Stomach (tissue), 9 donors: Measurements from ENCODE around the gene S1PR4. TPM values are rescaled to one million over a fixed set of nuclear protein-coding genes. Genes with fewer than 3 reads are reported as not detected.
"Not testable (repeated sequence)": the region's sequence is repeated elsewhere in the genome, so short reads cannot be mapped to it uniquely, and the experiment has no call there.

Experiments
- DNase-seq, 2 donors: peaks; one replicate each; pipeline versions ENCODE4 v3.0.0 to v3.0.0-alpha.2; 2013 to 2019
- H3K27ac ChIP-seq, 5 donors: fragments of 200-600 bp in 4 of 5; sonication (generic) in 4 of 5; one replicate each; pipeline ENCODE4 v1.5.1; 2013 to 2019; ENCODE audit warnings: mild to moderate bottlenecking in 1 of 5, moderate library complexity in 1 of 5
- H3K27me3 ChIP-seq, 3 donors: fragments of 200-600 bp; sonication (generic); one replicate each; pipeline ENCODE4 v1.5.1; 2017 to 2019; ENCODE audit warnings: mixed run types in 1 of 3
- H3K36me3 ChIP-seq, 4 donors: fragments of 200-600 bp; sonication (generic); 1 replicate in 3 of 4; 2 replicates in 1 of 4; pipeline ENCODE4 v1.5.1; 2016 to 2019
- H3K4me1 ChIP-seq, 4 donors: fragments of 200-600 bp; sonication (generic); one replicate each; pipeline ENCODE4 v1.5.1; 2016 to 2019
- H3K4me3 ChIP-seq, 4 donors: fragments of 200-600 bp; sonication (generic) in 3 of 4; one replicate each; pipeline ENCODE4 v1.5.1; 2016 to 2019; ENCODE audit warnings: mild to moderate bottlenecking in 1 of 4
- H3K9me3 ChIP-seq, 4 donors: fragments of 200-600 bp; sonication (generic); one replicate each; pipeline ENCODE4 v1.5.1; 2016 to 2019
- EP300 ChIP-seq: sonication (generic); formaldehyde crosslinking; IDR thresholded peaks from one replicate; pipeline ENCODE4 v1.6.1; 2017; ENCODE audit warnings: antibody characterized with exemption
- POLR2A ChIP-seq, 4 donors: fragments of 450-650 bp; IDR thresholded peaks; one replicate each; pipeline ENCODE4 v1.6.1; 2016; ENCODE audit warnings: antibody characterized with exemption in 4 of 4, control low read depth in 2 of 4, mild to moderate bottlenecking in 1 of 4, moderate library complexity in 1 of 4
- POLR2AphosphoS5 ChIP-seq, 3 donors: sonication (generic); formaldehyde crosslinking; IDR thresholded peaks; one replicate each; pipeline ENCODE4 v1.6.1; 2016; ENCODE audit warnings: antibody characterized with exemption in 3 of 3
- WGBS, 5 donors: extraction: QIAGEN DNeasy Blood & Tissue Kit in 3 of 5; methylation state at CpG; one replicate each; pipeline versions ENCODE4 v1.1.5 to v1.1.7; 2013 to 2018; 5-methylcytosine and 5-hydroxymethylcytosine counted together
- intact Hi-C: fragments of 100-400 bp; cut with DNase I; formaldehyde crosslinking; loops from one replicate; pipeline ENCODE4 v1.15.1; 2023; ENCODE audit warnings: low total_unique reads
- polyA plus RNA-seq, 3 donors: library from polyadenylated mRNA; stranded (reverse); fragments of 200-250 nt; gene quantifications; one replicate each; pipeline ENCODE4 v1.2.3, GENCODE V29; 2013
- total RNA-seq, 5 donors: library from RNA; depleted of rRNA; stranded (reverse); fragments of >200 nt; gene quantifications; one replicate each; pipeline versions ENCODE4 v1.1.0 to v1.2.3, GENCODE V29; 2014 to 2016
- TF ChIP-seq, protein P1 (sequence below), 7 experiments: fragments of 450-650 bp in 4 of 7; fragments of 200-600 bp in 3 of 7; sonication (generic) in 3 of 7; IDR thresholded peaks; one replicate each; pipeline ENCODE4 v1.5.1; 2016 to 2019; ENCODE audit warnings: antibody characterized with exemption in 7 of 7, control low read depth in 2 of 7, mild to moderate bottlenecking in 1 of 7
- donor health status: healthy with polysubstance abuse.
- donor health status: Bipolar disorder and iron deficiency.
- donor health status: healthy.

Gene S1PR4
- total and polyA plus RNA-seq, 8 donors = 1.3 to 22.2 (median 3.4) TPM; not detected in 2

DNA sequence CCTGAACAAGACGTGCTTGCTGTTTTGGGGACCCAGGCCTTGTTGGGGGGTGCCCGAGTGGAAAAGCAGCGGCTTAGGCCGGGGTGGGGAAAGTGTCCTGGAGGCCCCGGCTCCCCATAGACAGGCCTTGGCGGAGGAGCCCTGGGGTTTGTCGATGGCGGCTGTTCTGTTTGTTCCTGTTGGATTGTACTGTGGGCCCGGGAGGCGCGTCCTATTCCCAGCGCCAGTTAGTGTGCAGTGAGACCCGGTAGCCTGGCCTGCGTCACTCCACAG lies 18.3 kb downstream of the S1PR4 start:
- no peak overlapping the region for H3K4me3 ChIP-seq
- H3K9me3 ChIP-seq = no peaks in the 10 kb centered on the region
- no peak overlapping the region for H3K27ac ChIP-seq
- no peaks in the 10 kb centered on the region for H3K27me3 ChIP-seq
- H3K36me3 ChIP-seq = peaks cover 13 to 81% (median 76%) of the 10 kb centered on the region in 4 donors
- no peaks in the 10 kb centered on the region for H3K4me1 ChIP-seq
- no peak for DNase-seq
- WGBS, 5 donors = 92 to 95% (median 94%) methylated on average over 11 to 14 of the region's 14 CpGs
- TF ChIP-seq POLR2A (IDR thresholded peaks at IDR 0.05) (no peak), EP300 (no peak), POLR2AphosphoS5 (IDR thresholded peaks at IDR 0.05) (no peak)
- TF ChIP-seq, protein P1, sequence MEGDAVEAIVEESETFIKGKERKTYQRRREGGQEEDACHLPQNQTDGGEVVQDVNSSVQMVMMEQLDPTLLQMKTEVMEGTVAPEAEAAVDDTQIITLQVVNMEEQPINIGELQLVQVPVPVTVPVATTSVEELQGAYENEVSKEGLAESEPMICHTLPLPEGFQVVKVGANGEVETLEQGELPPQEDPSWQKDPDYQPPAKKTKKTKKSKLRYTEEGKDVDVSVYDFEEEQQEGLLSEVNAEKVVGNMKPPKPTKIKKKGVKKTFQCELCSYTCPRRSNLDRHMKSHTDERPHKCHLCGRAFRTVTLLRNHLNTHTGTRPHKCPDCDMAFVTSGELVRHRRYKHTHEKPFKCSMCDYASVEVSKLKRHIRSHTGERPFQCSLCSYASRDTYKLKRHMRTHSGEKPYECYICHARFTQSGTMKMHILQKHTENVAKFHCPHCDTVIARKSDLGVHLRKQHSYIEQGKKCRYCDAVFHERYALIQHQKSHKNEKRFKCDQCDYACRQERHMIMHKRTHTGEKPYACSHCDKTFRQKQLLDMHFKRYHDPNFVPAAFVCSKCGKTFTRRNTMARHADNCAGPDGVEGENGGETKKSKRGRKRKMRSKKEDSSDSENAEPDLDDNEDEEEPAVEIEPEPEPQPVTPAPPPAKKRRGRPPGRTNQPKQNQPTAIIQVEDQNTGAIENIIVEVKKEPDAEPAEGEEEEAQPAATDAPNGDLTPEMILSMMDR (IDR thresholded peaks at IDR 0.05) = no peak
- intact Hi-C loops = no loop called here

DNA sequence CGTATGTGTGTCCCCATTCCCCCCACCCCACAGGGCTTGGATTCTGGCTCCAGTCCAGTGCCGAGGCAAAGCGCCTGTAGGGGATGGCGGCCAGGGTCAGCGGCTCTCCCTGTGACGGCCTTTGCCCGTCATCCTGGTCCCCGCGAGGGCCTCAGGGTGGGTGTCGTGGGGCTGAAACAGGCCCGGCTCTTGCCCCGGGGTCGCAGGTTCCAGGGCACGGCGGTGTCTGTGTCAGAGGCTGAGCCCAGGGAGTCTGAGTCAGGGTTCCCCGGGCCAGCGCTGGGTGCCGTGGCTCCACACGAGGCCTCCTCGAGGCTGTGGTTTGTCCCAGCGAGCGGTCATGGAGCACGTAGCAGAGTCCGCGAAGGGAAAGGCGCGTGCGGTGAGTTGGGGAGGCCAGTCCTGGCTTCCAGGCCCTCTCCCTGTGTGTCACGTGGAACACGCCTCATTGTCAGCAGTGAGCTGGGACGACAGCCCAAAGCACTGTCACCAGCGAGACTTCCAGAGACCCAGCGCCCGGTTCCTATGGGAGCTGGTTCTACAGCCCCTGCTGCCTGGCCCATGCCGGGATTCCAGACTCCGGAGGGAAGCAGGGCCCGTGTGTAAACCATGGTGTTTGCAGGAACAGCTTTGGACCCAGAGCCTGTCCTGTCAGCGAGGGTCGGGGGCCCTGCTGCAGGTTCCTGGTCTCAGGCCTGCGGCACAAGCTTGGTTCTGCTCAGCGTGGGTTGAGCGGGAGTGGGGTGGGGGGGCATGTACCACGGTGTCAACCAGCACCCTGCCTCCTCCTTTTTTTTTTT lies 20.5 kb downstream of the S1PR4 start:
- Histone ChIP-seq H3K9me3 (no peaks in the 10 kb centered on the region), H3K36me3 (peaks cover 11 to 84% (median 76%) of the 10 kb centered on the region in 4 donors), H3K4me1 (no peaks in the 10 kb centered on the region), H3K4me3 (no peak overlapping the region), H3K27ac (no peak overlapping the region), H3K27me3 (no peaks in the 10 kb centered on the region)
- intact Hi-C loops = no loop called here
- TF ChIP-seq EP300 = no peak
- WGBS, 5 donors = 91 to 95% (median 94%) methylated on average over 37 to 43 of the region's 43 CpGs
- no peak for DNase-seq

DNA sequence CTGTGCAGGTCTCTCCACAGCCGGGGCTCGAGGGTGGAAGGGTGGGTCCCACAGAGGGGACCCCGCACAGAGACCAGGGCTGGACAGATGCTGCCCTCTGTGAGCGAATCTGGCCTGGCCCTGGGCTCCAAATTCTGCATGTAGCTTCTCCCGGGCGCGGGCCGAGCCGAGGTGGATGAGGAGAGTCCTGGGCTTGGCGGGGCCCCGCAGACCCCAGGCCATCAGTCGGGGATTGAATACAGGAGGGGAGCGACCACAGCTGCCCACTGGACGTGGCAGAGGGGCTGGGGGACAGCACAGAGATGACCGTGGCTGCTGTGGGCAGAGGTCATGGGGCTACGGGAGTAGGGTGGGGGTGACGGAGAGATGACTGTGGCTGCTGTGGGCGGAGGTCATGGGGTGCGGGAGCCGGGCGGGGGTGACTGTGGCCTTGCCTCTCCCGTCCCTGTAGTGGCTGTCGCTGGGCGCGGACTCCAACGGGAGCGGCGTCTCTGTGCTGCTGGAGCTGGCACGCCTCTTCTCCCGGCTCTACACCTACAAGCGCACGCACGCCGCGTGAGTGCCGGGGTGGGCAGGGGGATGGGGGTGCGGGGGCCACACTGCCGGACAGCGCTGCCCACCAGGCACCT lies 22.6 kb downstream of the S1PR4 start:
- Histone ChIP-seq H3K27ac (no peak overlapping the region), H3K9me3 (no peaks in the 10 kb centered on the region), H3K36me3 (peaks cover 20 to 90% (median 83%) of the 10 kb centered on the region in 4 donors), H3K4me3 (no peak overlapping the region), H3K4me1 (no peaks in the 10 kb centered on the region), H3K27me3 (no peaks in the 10 kb centered on the region)
- 94 to 96% (median 95%) methylated on average over 27 to 39 of the region's 39 CpGs for WGBS, 5 donors
- no peak for DNase-seq
- no peak for TF ChIP-seq POLR2A (IDR thresholded peaks at IDR 0.05)
- no peak for TF ChIP-seq POLR2AphosphoS5 (IDR thresholded peaks at IDR 0.05)
- TF ChIP-seq EP300 = no peak
- TF ChIP-seq, protein P1 (IDR thresholded peaks at IDR 0.05) = no peak
- intact Hi-C loops = no loop called here

DNA sequence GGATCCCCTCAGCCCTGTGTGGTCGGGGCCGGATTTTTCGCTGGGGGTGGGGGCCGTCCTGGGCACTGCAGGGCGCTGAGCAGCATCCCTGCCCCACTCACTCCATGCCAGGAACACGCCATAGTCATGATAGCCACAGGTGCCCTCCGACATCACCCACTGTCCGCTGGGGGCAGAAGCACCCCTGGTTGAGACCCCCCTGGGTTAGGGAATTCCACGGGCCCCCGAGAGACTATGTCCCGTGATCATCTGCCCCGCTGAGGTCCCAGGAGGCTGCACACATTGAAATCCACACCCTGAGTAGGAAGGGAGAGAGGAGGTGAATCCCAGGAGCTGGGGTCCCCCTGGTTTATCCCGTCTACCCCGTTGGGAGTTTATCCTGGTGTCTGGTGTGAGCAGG lies 23.3 kb downstream of the S1PR4 start:
- TF ChIP-seq POLR2A (IDR thresholded peaks at IDR 0.05) (no peak), EP300 (no peak), POLR2AphosphoS5 (IDR thresholded peaks at IDR 0.05) (no peak)
- TF ChIP-seq, protein P1 (IDR thresholded peaks at IDR 0.05) = no peak
- intact Hi-C loops = no loop called here

DNA sequence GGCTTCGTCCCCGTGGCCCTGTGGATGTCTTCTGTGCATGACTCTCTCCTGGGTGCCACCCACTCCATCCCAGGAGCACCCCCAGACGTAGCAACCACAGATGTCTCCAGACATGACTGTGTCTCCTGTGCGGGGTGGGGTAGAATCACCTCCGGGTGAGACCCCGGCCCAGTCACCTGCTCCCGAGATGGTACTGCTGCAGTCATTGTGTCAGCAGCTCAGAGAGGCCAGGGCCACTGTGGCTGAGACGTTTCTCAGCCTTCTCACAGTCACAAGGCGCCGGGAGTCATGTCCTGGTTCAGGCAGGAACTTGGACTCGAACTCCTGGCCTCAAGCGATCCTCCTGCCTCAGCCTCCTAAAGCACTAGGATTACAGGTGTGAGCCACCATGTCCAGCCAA lies 23.8 kb downstream of the S1PR4 start:
- intact Hi-C loops = no loop called here

More for the DNA sequence above, 23.3 kb downstream of the S1PR4 start:
- Histone ChIP-seq H3K4me3 (no peak overlapping the region), H3K27ac (no peak overlapping the region), H3K36me3 (peaks cover 26 to 90% (median 83%) of the 10 kb centered on the region in 4 donors), H3K9me3 (no peaks in the 10 kb centered on the region), H3K27me3 (no peaks in the 10 kb centered on the region), H3K4me1 (no peaks in the 10 kb centered on the region)
- no peak for DNase-seq
- WGBS, 5 donors = 94 to 97% (median 95%) methylated on average over 6 to 14 of the region's 14 CpGs

DNA sequence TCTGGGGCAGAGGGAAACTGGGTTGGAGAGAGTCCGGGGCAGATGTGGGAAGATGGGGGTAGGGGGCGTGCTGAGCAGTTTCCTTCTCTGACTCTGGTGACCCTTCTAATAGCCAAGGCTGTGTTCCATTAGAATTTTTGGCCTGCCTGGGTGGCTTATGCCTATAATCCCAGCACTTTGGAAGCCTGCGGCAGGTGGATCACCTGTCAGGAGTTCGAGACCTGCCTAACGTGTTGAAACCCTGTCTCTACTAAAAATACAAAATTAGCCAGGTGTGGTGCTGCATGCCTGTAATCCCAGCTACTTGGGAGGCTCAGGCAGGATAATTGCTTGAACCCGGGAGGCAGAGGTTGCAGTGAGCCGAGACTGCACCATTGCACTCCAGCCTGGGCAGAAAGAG lies 24.3 kb downstream of the S1PR4 start:
- intact Hi-C loops, H3K4me3 ChIP-seq, H3K27ac ChIP-seq, H3K4me1 ChIP-seq, DNase-seq, H3K27me3 ChIP-seq, H3K9me3 ChIP-seq: not testable (repeated sequence)
- H3K36me3 ChIP-seq = peaks cover 36 to 94% (median 86%) of the 10 kb centered on the region in 4 donors
- WGBS, 5 donors = 91 to 97% (median 94%) methylated on average over 7 of the region's 7 CpGs

More for the DNA sequence above, 23.8 kb downstream of the S1PR4 start:
- WGBS, 5 donors = 84 to 91% (median 88%) methylated on average over 10 to 12 of the region's 12 CpGs
- Histone ChIP-seq H3K27ac (no peak overlapping the region), H3K4me1 (no peaks in the 10 kb centered on the region), H3K36me3 (peaks cover 31 to 91% (median 83%) of the 10 kb centered on the region in 4 donors), H3K27me3 (no peaks in the 10 kb centered on the region), H3K9me3 (no peaks in the 10 kb centered on the region), H3K4me3 (no peak overlapping the region)
- TF ChIP-seq POLR2AphosphoS5 (IDR thresholded peaks at IDR 0.05) (no peak), POLR2A (IDR thresholded peaks at IDR 0.05) (no peak), EP300 (no peak)
- TF ChIP-seq, protein P1 (IDR thresholded peaks at IDR 0.05) = no peak
- DNase-seq = no peak
